ENCODE measurements around the gene NUCKS1. TPM values are rescaled to one million over a fixed set of nuclear protein-coding genes. Genes with fewer than 3 reads are reported as not detected.
A peak's percentile ranks its signal among the peaks of the same experiment; 100 is the strongest.

NUCKS1 gene
- total RNA-seq, 1 donor: 35.0 TPM

DNA sequence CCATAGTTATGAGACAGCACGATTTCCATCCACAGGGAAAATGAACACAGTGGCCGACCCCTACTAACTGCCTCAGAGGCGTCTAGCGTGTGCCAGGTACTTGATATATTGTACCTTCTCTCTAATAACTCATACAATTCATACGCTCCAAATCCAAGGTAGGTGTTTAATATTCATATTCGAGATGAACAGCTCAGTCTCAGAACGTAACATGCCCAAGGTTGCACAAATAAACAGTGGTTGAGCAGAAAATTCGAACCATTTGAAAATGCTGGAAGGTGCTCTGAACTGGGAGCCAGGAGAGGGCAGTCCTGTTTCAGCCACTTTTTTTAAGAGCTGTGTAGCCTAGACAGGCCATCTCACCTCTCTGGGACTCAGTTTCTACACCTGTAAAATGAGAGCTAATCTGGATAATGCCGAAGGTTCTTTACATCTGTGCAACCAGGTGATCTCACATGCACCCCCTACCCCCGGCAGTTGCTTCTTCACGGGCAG is 77.5 kb downstream of the NUCKS1 start:
- no peak for DNase-seq (ENCODE audit: low read depth in 2 of 3, low spot score in 2 of 3)

DNA sequence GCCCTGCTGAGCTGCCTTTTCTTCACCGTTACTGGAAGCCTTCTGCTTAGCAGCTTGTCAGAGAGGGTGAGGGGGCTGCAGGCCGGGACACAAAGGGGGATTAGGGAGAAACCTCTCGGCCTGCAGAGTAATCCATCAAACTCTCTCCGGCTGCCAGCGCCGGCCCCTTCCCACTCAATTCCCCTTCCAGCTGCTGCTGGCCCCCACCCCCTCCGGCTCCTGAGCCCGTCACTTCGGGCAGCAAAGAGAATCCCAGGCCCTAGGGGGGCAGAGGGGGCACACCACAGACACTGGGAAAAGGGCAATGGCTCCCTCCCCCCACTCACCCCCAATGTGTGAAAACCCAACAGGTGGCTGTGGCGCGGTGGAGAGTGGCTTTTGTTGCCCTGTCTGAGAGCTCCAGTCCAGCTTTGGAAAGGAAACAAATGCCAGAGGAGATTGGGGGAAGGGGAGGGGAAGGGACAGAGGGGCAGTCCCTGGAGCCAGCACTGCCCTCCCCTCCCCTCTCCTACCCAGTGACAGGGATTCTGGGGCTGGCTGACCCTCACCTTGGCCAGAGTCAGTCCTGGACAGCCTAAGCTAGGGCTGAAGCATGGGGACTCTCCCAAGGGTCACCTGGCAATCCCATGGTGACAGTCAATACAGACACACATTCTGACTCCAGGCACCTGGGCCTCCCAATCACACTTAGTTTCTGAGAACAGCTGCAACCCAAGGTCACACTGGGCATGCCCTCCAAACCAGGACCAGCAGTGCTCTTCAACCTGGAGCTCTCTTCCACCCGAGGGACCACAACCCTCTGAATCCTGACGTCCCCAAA is 79.2 kb downstream of the NUCKS1 start:
- no peak for DNase-seq (ENCODE audit: low read depth in 2 of 3, low spot score in 2 of 3)

- DNase-seq (ENCODE audit: low read depth in 2 of 3, low spot score in 2 of 3): no peak
These were observed 79.9 kb downstream of the NUCKS1 start for GRCh38 chr1:205670150-205670446.

GRCh38 chr1:205669341-205670149 is 80.4 kb downstream of the NUCKS1 start:
- peak in 2 of 3 donors; percentile 42 to 66 for DNase-seq (ENCODE audit: low read depth in 2 of 3, low spot score in 2 of 3)

GRCh38 chr1:205668951-205669340 is 81.0 kb downstream of the NUCKS1 start:
- DNase-seq (ENCODE audit: low read depth in 2 of 3, low spot score in 2 of 3): peak in 2 of 3 donors; percentile 53 to 75

- no peak for DNase-seq (ENCODE audit: low read depth in 2 of 3, low spot score in 2 of 3)
These were observed 81.9 kb downstream of the NUCKS1 start for GRCh38 chr1:205667909-205668643.

DNA sequence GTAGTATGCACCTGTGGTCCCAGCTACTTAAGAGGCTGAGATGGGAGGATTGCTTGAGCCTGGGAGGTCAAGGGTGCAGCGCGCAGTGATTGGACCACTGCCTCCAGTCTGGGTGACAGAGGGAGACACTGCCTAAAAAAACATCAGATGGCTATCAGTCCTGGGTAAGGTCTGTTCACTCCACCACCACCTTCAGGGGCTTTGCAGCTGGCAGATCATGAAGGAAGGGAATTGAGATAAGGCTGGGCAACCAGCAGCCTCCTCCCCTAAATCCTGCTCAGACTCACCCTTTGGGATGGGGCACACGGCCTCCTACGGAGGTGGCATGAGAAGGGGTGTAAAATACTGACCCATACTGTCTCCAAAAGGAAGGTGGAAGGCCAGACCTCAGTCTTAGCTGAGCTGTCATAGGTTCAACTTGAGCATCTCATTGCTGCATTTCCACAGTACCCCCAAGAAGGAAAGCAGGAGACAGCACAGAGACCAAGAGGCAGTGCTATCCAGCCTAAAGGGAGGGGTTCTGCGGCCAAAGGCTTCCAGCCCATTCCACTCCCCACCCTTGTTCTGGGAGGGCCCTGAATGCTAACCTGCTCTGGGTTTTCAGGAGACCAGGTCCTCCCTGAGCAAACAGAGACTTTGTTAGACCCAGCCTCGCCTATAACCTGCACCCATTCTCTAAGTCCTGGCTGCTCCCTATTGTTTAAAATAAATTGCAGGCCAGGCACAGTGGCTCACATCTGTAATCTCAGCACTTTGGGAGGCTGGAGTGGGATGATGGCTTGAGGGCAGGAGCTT is 83.4 kb downstream of the NUCKS1 start:
- DNase-seq (ENCODE audit: low read depth in 2 of 3, low spot score in 2 of 3): no peak

GRCh38 chr1:205665201-205666045 is 84.6 kb downstream of the NUCKS1 start:
- no peak for DNase-seq (ENCODE audit: low read depth in 2 of 3, low spot score in 2 of 3)

DNA sequence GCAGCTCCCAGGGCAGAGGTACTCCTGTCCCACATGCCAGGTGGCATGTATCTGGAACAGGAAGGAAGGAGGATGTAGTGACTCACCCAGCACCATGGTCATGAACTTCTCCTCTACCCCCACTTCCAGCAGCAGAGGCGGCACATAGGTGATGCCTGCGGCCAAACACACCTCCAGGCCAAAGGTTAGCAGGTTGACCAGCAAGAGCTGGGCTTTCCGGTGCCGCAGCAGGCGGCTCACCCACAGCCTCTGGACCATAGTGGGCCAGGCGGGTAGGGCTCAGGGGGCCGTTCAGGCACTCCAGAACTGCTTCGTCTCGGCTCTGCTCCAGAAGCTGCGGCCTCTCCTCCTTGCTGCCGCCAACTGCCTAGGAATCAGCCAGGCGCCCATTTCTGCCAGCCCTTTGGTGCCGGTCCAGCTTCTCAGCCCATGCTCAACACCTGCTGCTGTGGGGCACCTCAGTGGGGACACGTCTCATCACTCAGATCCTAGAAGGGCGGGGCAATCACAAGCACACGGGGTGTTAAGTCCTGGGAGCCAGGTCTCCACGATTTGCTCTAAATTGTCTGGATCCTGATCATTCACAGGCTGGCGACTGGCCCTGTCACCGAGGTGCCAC is 85.5 kb downstream of the NUCKS1 start:
- DNase-seq (ENCODE audit: low read depth in 2 of 3, low spot score in 2 of 3): no peak

GRCh38 chr1:205663286-205663936 is 86.6 kb downstream of the NUCKS1 start:
- no peak for DNase-seq (ENCODE audit: low read depth in 2 of 3, low spot score in 2 of 3)

Small RNA genes lying within 50 kb of the gene (small RNA-seq; reads per million reads assigned to genes)
- not detected for gene RF00017
- not detected for gene RF00139

Other genes with a start within 250 kb of the NUCKS1 start
- gene CDK18, start 245.5 kb downstream of the NUCKS1 start, total RNA-seq: 8.6 TPM
- 11.6 TPM for gene ELK4, start 118.2 kb downstream of the NUCKS1 start, total RNA-seq
- gene SLC45A3, start 69.7 kb downstream of the NUCKS1 start, total RNA-seq: 78.6 TPM
- 14.0 TPM for gene RAB29, start 25.3 kb upstream of the NUCKS1 start, total RNA-seq
- gene SLC41A1, start 63.0 kb upstream of the NUCKS1 start, total RNA-seq: 7.8 TPM
- 0.54 TPM for gene PM20D1, start 100.0 kb upstream of the NUCKS1 start, total RNA-seq
- under 0.01 TPM for gene SLC26A9, start 193.3 kb upstream of the NUCKS1 start, total RNA-seq